HepG2 (cell line): ENCODE data around the gene SBK2. TPM values are rescaled to one million over a fixed set of nuclear protein-coding genes. Genes with fewer than 3 reads are reported as not detected.

Experiments used
- BHLHE40 ChIP-seq: IDR thresholded peaks from 2 replicates; pipeline ENCODE4 v1.6.1; 2011; ENCODE audit warnings: low read length, improper control_type of control experiment
- FIP1L1 ChIP-seq: fragments of 200-400 bp; formaldehyde crosslinking; IDR thresholded peaks from 2 replicates; pipeline ENCODE4 v1.6.1; 2018; ENCODE audit warnings: low read depth, mild to moderate bottlenecking, low read length, moderate library complexity, borderline replicate concordance; ENCODE audit not compliant: insufficient read depth
- HDAC6 ChIP-seq: fragments of 200-600 bp; sonication (generic); IDR thresholded peaks from 2 replicates; pipeline ENCODE4 v1.7.0; 2017; ENCODE audit warnings: mild to moderate bottlenecking, antibody characterized with exemption, low read length, low read depth
- HOXA9 ChIP-seq: sonication (generic); formaldehyde crosslinking; IDR thresholded peaks from 2 replicates; pipeline ENCODE4 v1.8.1; 2022; ENCODE audit warnings: missing genetic modification reagents, mild to moderate bottlenecking, moderate library complexity, borderline replicate concordance
- MTA1 ChIP-seq: sonication (generic); formaldehyde crosslinking; IDR thresholded peaks from 2 replicates; pipeline ENCODE4 v1.4.0; 2020; ENCODE audit warnings: missing genetic modification reagents, mild to moderate bottlenecking, borderline replicate concordance
- NPAS2 ChIP-seq: sonication (generic); formaldehyde crosslinking; IDR thresholded peaks from 2 replicates; pipeline ENCODE4 v1.8.0; 2022; ENCODE audit warnings: mild to moderate bottlenecking, missing genetic modification reagents, borderline replicate concordance
- POGZ ChIP-seq: sonication (generic); formaldehyde crosslinking; IDR thresholded peaks from 2 replicates; pipeline ENCODE4 v1.4.0; 2020; ENCODE audit warnings: mild to moderate bottlenecking, missing genetic modification reagents
- RARA ChIP-seq: IDR thresholded peaks from 2 replicates; pipeline ENCODE4 v1.6.1; 2016; ENCODE audit warnings: missing genetic modification reagents, missing compliant biosample characterization
- ZFYVE20 ChIP-seq: sonication (generic); formaldehyde crosslinking; IDR thresholded peaks from 2 replicates; pipeline ENCODE4 v1.8.0; 2023; ENCODE audit warnings: low read depth, mild to moderate bottlenecking, moderate library complexity, missing genetic modification reagents, borderline replicate concordance
- ZHX2 ChIP-seq, 2 experiments: sonication (generic) in 1 of 2; formaldehyde crosslinking in 1 of 2; IDR thresholded peaks; 2 replicates each; pipeline versions ENCODE4 v1.6.1 to v1.9.0; 2014 to 2022; ENCODE audit warnings: antibody characterized with exemption in 1 of 2, borderline replicate concordance in 1 of 2, inconsistent platforms in 1 of 2, low read depth in 1 of 2, missing genetic modification reagents in 1 of 2
- ZNF10 ChIP-seq: sonication (generic); formaldehyde crosslinking; IDR thresholded peaks from 2 replicates; pipeline ENCODE4 v1.4.0; 2020; ENCODE audit warnings: mild to moderate bottlenecking, low read depth, missing genetic modification reagents, borderline replicate concordance
- ZNF205 ChIP-seq: IDR thresholded peaks from 2 replicates; pipeline ENCODE4 v1.6.1; 2018; ENCODE audit warnings: missing biosample characterization, missing genetic modification reagents
- ZNF224 ChIP-seq: sonication (generic); formaldehyde crosslinking; IDR thresholded peaks from 2 replicates; pipeline ENCODE4 v1.5.0; 2020; ENCODE audit warnings: mild to moderate bottlenecking, missing genetic modification reagents
- ZNF34 ChIP-seq: sonication (generic); formaldehyde crosslinking; IDR thresholded peaks from 2 replicates; pipeline ENCODE4 v1.4.0; 2020; ENCODE audit warnings: mild to moderate bottlenecking, missing genetic modification reagents, borderline replicate concordance
- ZNF550 ChIP-seq: sonication (generic); formaldehyde crosslinking; IDR thresholded peaks from 2 replicates; pipeline ENCODE4 v1.4.0; 2020; ENCODE audit warnings: mild to moderate bottlenecking, missing genetic modification reagents, borderline replicate concordance
- polyA plus RNA-seq, 8 experiments: library from polyadenylated mRNA; depleted of rRNA in 3 of 8; stranded (reverse) in 7 of 8; unstranded in 1 of 8; fragments of >200 nt; fragmentation: Illumina TruSeq in 4 of 8; extraction: Trizol in 4 of 8; gene quantifications; 2 replicates each; pipeline versions ENCODE4 v1.2.1 to v1.2.3, GENCODE V29; 2011 to 2016; ENCODE audit warnings: low read depth in 4 of 8, missing spikeins in 1 of 8, mixed read lengths in 1 of 8; ENCODE audit not compliant: insufficient read depth in 1 of 8
- total RNA-seq, 5 experiments: library from RNA; depleted of rRNA; stranded (reverse); fragments of >200 nt; fragmentation: Illumina TruSeq; extraction: Trizol; gene quantifications; 2 replicates each; pipeline ENCODE4 v1.2.3, GENCODE V29; 2016; ENCODE audit warnings: low read depth in 1 of 5
- TF ChIP-seq, protein P1 (sequence below): sonication (generic); formaldehyde crosslinking; IDR thresholded peaks from 2 replicates; pipeline ENCODE4 v1.4.0; 2020; ENCODE audit warnings: missing genetic modification reagents
- TF ChIP-seq, protein P2 (sequence below): sonication (generic); formaldehyde crosslinking; IDR thresholded peaks from 2 replicates; pipeline ENCODE4 v1.5.1; 2020; ENCODE audit warnings: mild to moderate bottlenecking, missing genetic modification reagents, moderate library complexity

SBK2 gene
- total and polyA plus RNA-seq, 2 of the 13 experiments (the other 11 are each of a cell fraction or from before 2014, with no cell fraction given): 0.24 TPM; not detected in 1

DNA sequence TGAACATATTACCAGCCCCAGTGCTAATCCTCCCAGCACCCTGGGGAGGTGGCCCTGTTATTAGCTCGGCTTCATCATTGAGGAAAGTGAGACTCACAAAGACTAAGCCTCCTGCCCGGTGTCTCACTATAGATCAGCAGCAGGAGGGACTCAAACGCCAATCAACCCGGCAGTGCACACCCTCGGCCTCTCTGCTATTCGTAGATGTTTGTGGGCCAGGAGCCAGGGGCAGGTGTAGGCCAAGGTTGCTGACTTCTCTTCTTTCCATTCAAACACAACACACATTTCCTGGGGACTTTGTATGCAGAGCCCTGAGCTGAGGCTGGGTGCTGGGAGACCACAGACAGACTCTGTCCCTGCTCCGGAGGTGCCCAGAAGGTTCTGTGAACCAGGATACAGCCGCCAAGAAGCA, 17.8 kb upstream of the SBK2 start (continued):
- no peak for TF ChIP-seq ZHX2 (IDR thresholded peaks at IDR 0.05; ENCODE audit: low read depth)
- no peak for TF ChIP-seq ZHX2 (CRISPR knock-in tag; IDR thresholded peaks at IDR 0.05; ENCODE audit: borderline replicate concordance)
- TF ChIP-seq, protein P1, sequence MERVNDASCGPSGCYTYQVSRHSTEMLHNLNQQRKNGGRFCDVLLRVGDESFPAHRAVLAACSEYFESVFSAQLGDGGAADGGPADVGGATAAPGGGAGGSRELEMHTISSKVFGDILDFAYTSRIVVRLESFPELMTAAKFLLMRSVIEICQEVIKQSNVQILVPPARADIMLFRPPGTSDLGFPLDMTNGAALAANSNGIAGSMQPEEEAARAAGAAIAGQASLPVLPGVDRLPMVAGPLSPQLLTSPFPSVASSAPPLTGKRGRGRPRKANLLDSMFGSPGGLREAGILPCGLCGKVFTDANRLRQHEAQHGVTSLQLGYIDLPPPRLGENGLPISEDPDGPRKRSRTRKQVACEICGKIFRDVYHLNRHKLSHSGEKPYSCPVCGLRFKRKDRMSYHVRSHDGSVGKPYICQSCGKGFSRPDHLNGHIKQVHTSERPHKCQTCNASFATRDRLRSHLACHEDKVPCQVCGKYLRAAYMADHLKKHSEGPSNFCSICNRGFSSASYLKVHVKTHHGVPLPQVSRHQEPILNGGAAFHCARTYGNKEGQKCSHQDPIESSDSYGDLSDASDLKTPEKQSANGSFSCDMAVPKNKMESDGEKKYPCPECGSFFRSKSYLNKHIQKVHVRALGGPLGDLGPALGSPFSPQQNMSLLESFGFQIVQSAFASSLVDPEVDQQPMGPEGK: no peak
- TF ChIP-seq HOXA9: no peak
- no peak for TF ChIP-seq MTA1
- no peak for TF ChIP-seq BHLHE40
- no peak for TF ChIP-seq ZNF224 (CRISPR knock-in tag)
- peak; percentile 77; the same call in 1 of the 2 replicates for TF ChIP-seq RARA (CRISPR knock-in tag)
- TF ChIP-seq ZNF10 (CRISPR knock-in tag): no peak
- no peak for TF ChIP-seq ZNF34
- no peak for TF ChIP-seq NPAS2 (CRISPR knock-in tag)
- TF ChIP-seq ZNF550 (CRISPR knock-in tag): no peak
- no peak for TF ChIP-seq HDAC6
- no peak for TF ChIP-seq ZFYVE20
- no peak for TF ChIP-seq FIP1L1
- TF ChIP-seq, protein P2, sequence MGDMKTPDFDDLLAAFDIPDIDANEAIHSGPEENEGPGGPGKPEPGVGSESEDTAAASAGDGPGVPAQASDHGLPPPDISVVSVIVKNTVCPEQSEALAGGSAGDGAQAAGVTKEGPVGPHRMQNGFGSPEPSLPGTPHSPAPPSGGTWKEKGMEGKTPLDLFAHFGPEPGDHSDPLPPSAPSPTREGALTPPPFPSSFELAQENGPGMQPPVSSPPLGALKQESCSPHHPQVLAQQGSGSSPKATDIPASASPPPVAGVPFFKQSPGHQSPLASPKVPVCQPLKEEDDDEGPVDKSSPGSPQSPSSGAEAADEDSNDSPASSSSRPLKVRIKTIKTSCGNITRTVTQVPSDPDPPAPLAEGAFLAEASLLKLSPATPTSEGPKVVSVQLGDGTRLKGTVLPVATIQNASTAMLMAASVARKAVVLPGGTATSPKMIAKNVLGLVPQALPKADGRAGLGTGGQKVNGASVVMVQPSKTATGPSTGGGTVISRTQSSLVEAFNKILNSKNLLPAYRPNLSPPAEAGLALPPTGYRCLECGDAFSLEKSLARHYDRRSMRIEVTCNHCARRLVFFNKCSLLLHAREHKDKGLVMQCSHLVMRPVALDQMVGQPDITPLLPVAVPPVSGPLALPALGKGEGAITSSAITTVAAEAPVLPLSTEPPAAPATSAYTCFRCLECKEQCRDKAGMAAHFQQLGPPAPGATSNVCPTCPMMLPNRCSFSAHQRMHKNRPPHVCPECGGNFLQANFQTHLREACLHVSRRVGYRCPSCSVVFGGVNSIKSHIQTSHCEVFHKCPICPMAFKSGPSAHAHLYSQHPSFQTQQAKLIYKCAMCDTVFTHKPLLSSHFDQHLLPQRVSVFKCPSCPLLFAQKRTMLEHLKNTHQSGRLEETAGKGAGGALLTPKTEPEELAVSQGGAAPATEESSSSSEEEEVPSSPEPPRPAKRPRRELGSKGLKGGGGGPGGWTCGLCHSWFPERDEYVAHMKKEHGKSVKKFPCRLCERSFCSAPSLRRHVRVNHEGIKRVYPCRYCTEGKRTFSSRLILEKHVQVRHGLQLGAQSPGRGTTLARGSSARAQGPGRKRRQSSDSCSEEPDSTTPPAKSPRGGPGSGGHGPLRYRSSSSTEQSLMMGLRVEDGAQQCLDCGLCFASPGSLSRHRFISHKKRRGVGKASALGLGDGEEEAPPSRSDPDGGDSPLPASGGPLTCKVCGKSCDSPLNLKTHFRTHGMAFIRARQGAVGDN (CRISPR knock-in tag): peak; percentile 51
- no peak for TF ChIP-seq POGZ (CRISPR knock-in tag)
- 0 out of 2 replicates have a peak, but pooled peaks have one; percentile 27 for TF ChIP-seq ZNF205 (CRISPR knock-in tag)
